Epithelial cell of esophagus (primary cell): Measurements from ENCODE around the gene WHRN.

Experiments
- DNase-seq: peaks from one replicate; pipeline ENCODE4 v3.0.0; 2010; ENCODE audit warnings: low read depth
- H3K4me3 ChIP-seq: 2 replicates; pipeline ENCODE4 v1.5.1; 2011; ENCODE audit warnings: mild to moderate bottlenecking, low read length, control low read depth
- TF ChIP-seq, protein P1 (sequence below): IDR thresholded peaks from 2 replicates; pipeline ENCODE4 v1.5.1; 2011; ENCODE audit warnings: low read depth, mild to moderate bottlenecking, low read length, control low read depth, inconsistent platforms; ENCODE audit not compliant: insufficient read depth; ENCODE audit errors: missing control alignments

WHRN gene

DNA sequence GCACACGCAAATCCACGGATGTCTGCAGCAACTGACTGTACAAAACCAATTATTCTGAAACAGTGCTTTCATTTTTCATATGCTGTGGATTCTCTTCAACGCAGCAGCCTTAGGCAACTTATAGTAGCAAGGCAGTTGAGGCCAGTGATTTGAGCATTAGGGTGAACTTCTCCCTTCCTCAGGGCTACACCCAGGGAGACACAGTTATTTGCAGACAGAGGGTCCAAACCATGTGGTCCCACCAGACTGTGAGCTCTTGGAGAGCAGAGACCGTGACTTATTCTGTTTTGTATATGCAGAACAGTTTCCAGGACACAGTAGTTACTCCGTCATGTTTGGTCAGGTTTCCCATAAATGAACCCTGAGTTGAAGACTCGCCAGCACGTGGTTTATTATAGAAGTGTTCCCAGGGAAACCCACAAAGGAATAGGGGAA lies 19.0 kb upstream of the WHRN start:
- DNase-seq = no peak
- H3K4me3 ChIP-seq = no peak overlapping the region
- TF ChIP-seq, protein P1, sequence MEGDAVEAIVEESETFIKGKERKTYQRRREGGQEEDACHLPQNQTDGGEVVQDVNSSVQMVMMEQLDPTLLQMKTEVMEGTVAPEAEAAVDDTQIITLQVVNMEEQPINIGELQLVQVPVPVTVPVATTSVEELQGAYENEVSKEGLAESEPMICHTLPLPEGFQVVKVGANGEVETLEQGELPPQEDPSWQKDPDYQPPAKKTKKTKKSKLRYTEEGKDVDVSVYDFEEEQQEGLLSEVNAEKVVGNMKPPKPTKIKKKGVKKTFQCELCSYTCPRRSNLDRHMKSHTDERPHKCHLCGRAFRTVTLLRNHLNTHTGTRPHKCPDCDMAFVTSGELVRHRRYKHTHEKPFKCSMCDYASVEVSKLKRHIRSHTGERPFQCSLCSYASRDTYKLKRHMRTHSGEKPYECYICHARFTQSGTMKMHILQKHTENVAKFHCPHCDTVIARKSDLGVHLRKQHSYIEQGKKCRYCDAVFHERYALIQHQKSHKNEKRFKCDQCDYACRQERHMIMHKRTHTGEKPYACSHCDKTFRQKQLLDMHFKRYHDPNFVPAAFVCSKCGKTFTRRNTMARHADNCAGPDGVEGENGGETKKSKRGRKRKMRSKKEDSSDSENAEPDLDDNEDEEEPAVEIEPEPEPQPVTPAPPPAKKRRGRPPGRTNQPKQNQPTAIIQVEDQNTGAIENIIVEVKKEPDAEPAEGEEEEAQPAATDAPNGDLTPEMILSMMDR = no peak

DNA sequence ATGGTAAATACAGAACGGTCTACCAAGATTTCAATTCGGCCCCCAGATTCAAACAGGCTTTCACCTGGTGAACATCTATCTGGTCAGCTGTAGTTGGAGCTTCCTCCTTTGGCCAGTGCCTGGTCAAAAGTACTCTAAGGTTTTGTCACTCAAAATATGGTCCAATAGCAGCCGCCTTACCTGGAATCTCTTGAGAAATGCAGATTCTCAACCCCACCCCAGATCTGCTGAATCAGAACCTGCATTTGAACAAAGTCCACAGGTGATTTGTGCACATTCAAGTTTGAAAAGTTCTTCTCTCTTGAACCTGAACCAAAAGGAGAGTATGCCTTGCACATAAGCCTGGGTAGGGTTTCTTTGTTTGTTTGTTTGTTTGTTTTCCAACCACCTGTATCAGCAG lies 17.6 kb upstream of the WHRN start:
- TF ChIP-seq, protein P1 = no peak
- DNase-seq = no peak
- no peak overlapping the region for H3K4me3 ChIP-seq

DNA sequence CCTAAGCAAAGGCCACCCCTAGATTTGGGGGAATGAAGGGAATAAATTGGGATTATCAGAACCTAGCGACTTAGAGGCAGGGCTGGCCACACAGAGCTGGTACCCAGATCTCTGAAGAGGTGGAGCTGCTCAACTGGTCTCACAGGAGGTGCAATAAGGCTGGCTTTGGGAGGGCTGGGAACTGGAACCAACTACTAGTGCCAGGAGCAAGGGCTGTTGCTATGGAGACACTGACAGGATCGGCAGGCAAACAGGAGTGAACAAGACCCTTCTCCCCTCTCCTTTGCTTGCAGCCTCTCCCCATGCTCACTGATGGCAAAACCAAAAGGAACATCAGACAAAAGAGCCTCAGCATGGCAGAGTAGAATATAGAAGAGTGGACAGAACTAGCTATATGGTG lies 17.0 kb upstream of the WHRN start:
- DNase-seq = no peak
- TF ChIP-seq, protein P1 = no peak
- no peak overlapping the region for H3K4me3 ChIP-seq

DNA sequence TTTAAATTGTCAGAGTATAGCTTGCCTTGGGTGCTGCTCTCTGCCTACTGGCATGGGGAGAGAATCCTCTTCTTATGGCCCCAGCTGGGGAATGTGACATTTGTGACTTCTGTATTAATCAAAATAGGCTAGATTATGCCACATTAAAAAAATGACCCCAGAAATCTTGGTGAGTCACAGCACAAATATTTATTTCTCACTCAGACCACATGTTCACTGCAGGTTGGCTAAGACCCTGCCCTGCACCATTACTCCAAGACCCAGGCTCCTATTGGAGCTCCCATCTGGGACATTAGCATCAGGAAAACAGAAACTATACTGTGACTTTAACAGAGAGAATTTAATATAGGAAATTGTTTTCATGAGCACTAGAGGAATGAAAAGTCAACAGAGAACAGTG lies 16.6 kb upstream of the WHRN start:
- TF ChIP-seq, protein P1 = no peak
- no peak for DNase-seq

DNA sequence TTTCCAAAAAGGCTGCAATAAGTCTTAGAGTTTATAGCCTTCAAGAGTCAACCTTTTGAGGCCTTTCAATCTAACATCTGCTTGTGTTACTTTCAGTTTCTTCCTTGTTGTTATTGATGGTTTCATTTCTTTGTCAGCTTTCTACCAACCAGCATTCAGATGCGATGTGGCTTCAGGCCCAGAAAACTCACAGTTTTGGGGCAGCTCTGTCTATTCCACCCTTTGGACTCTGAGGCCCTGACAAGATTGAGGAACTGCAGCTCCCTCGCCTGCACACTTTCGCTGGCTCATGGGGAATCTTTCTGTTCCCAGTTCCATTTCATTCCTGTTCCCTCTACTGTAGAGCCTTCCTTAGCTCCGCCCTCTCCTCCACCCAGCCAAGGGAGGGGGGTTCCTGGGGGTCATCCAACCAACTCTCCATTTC lies 13.3 kb upstream of the WHRN start:
- DNase-seq = no peak
- TF ChIP-seq, protein P1 = no peak
- H3K4me3 ChIP-seq = no peak overlapping the region

More for the DNA sequence above, 16.6 kb upstream of the WHRN start:
- H3K4me3 ChIP-seq = no peak overlapping the region

DNA sequence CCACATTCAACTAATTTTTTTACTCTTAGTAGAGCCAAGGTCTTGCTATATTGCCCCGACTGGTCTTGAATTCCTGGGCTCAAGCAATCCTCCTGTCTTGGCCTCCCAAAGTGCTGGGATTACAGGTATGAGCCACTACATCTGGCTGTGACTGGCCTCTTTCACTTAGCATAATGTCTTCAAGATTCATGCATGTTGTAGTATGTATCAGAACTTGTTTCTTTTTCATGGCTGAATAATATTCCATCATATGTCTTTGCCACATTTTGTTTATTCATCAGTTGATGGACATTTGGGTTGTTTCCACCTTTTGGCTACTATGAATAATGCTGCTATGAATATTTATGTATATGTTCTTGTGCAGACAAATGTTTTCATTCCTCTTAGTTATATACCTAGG lies 12.8 kb upstream of the WHRN start:
- TF ChIP-seq, protein P1 = no peak
- no peak overlapping the region for H3K4me3 ChIP-seq

DNA sequence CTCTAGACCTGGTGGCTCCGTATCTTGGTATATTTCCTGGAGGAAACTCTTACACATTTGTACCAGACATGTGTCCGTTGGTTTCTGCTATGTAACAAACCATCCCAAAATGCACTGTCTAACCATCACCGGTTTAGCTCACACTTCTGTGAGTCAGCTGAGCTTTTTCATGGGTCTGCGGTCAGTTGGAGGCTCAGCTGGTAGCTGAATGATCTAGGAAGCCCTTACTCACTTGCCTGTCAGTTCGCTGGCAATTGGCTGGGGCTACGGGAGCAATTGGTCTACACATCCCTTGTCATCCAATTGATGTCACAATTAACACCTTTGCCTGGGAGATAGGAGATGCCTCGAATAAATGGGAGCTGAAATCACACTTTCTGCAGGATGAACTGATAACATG lies 11.6 kb upstream of the WHRN start:
- DNase-seq = peak; percentile 63
- no peak overlapping the region for H3K4me3 ChIP-seq
- TF ChIP-seq, protein P1 = no peak

More for the DNA sequence above, 12.8 kb upstream of the WHRN start:
- no peak for DNase-seq
